ENCODE results near the gene ITIH3.

The ITIH3 gene

DNA sequence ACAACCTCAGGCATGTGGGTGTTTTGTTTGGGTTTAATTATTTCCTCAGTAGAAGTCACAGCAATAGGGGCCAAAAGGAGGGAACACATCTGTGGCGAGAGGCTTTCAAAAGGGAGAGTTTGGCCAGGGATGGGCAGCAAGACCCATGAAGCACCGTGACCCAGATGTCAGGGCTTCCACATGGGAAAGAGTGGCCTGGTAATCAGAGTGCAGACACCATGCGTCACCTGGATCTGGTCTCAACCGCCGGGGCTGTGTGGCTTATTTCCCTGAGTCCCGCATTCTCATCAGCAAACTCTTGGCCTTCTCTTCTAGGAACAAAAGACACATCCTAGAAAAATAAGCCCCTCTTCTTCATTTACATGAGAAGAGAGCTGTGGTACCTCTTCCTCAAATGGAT, 52.6 kb downstream of the ITIH3 start:
- TF ChIP-seq FOXP2 (optimal IDR thresholded peaks at IDR 0.05; ENCODE audit: borderline replicate concordance, extremely low read depth, extremely low read length, insufficient read depth) (no peak), POLR2AphosphoS5 (IDR thresholded peaks at IDR 0.05; ENCODE audit: low read depth, low read length) (no peak), SIN3A (IDR thresholded peaks at IDR 0.05; ENCODE audit: borderline replicate concordance, insufficient read depth, low read length) (no peak), TAF1 (IDR thresholded peaks at IDR 0.05; ENCODE audit: borderline replicate concordance, insufficient read depth, low read length) (no peak)
- TF ChIP-seq, protein P1, sequence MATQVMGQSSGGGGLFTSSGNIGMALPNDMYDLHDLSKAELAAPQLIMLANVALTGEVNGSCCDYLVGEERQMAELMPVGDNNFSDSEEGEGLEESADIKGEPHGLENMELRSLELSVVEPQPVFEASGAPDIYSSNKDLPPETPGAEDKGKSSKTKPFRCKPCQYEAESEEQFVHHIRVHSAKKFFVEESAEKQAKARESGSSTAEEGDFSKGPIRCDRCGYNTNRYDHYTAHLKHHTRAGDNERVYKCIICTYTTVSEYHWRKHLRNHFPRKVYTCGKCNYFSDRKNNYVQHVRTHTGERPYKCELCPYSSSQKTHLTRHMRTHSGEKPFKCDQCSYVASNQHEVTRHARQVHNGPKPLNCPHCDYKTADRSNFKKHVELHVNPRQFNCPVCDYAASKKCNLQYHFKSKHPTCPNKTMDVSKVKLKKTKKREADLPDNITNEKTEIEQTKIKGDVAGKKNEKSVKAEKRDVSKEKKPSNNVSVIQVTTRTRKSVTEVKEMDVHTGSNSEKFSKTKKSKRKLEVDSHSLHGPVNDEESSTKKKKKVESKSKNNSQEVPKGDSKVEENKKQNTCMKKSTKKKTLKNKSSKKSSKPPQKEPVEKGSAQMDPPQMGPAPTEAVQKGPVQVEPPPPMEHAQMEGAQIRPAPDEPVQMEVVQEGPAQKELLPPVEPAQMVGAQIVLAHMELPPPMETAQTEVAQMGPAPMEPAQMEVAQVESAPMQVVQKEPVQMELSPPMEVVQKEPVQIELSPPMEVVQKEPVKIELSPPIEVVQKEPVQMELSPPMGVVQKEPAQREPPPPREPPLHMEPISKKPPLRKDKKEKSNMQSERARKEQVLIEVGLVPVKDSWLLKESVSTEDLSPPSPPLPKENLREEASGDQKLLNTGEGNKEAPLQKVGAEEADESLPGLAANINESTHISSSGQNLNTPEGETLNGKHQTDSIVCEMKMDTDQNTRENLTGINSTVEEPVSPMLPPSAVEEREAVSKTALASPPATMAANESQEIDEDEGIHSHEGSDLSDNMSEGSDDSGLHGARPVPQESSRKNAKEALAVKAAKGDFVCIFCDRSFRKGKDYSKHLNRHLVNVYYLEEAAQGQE (IDR thresholded peaks at IDR 0.05; ENCODE audit: insufficient read depth in 1 of 2, low read depth in 2 of 2, low read length in 2 of 2), result no peak

DNA sequence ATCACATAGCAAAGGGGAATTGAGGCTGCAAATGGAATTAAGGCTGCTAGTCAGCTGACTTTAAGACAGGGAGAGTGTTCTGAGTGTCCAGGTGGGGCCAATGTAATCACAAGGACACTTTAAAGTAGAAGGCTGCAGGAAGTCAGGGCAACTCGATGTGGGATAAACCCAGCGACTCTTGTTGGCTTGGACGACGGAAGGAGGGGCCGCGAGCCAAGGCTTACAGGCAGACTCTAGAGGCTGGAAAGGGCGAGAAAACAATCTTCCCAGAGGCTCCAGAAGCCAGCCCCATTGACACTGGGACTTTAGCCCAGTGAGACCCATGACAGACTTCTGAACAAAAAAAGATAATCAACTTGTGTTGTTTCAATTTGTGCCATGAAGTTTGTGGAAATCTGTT, 53.1 kb downstream of the ITIH3 start:
- TF ChIP-seq FOXP2 (optimal IDR thresholded peaks at IDR 0.05; ENCODE audit: borderline replicate concordance, extremely low read depth, extremely low read length, insufficient read depth) (no peak), POLR2AphosphoS5 (IDR thresholded peaks at IDR 0.05; ENCODE audit: low read depth, low read length) (no peak)

DNA sequence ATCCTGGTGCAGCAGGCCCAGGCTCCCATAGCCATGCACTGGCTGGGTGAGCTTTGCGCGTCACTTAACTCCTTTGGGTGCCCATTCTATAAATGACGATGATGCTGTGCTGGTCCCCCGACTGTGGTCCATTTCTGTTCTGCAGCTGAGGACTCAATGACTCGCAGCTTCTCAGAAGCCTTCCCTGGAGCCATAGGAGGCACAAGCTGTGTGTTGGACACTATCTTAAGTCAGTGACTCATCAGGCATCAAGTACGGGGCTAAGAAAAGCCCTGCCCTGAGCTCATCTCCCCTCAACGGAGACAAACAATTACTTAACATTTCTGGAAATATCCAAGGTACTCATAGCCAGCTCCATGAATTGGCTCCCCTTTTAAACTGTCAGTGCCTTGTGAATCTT, 54.0 kb downstream of the ITIH3 start:
- TF ChIP-seq POLR2AphosphoS5 (IDR thresholded peaks at IDR 0.05; ENCODE audit: low read depth, low read length) (no peak), TAF1 (IDR thresholded peaks at IDR 0.05; ENCODE audit: borderline replicate concordance, insufficient read depth, low read length) (no peak)

GRCh38 chr3:52849656-52850055, 55.1 kb downstream of the ITIH3 start:
- TF ChIP-seq, protein P1 (IDR thresholded peaks at IDR 0.05; ENCODE audit: insufficient read depth in 1 of 2, low read depth in 2 of 2, low read length in 2 of 2), result no peak
- TF ChIP-seq FOXP2 (optimal IDR thresholded peaks at IDR 0.05; ENCODE audit: borderline replicate concordance, extremely low read depth, extremely low read length, insufficient read depth) (no peak), TAF1 (IDR thresholded peaks at IDR 0.05; ENCODE audit: borderline replicate concordance, insufficient read depth, low read length) (no peak), POLR2AphosphoS5 (IDR thresholded peaks at IDR 0.05; ENCODE audit: low read depth, low read length) (no peak), SIN3A (IDR thresholded peaks at IDR 0.05; ENCODE audit: borderline replicate concordance, insufficient read depth, low read length) (no peak)

DNA sequence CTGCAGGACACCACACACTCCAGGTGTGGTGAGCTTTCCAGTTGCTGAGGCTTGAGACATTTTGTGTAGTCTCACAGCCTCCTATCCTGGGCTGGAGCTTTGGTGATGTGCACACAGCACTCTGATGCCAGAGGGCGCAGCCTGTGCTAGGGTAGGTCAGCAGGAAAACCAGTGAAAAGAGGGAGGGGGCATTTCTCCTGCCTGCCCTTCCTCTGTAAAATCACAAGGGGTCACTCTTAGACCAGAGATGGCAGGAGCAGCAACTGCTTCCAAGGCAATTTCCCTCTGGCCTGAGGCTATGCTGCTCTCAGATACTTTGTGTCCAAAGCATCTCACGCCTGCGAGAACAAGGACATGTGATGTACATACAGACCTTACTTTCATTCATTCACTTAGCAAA, 56.8 kb downstream of the ITIH3 start:
- TF ChIP-seq TAF1 (IDR thresholded peaks at IDR 0.05; ENCODE audit: borderline replicate concordance, insufficient read depth, low read length) (no peak), POLR2AphosphoS5 (IDR thresholded peaks at IDR 0.05; ENCODE audit: low read depth, low read length) (no peak), FOXP2 (optimal IDR thresholded peaks at IDR 0.05; ENCODE audit: borderline replicate concordance, extremely low read depth, extremely low read length, insufficient read depth) (no peak), SIN3A (IDR thresholded peaks at IDR 0.05; ENCODE audit: borderline replicate concordance, insufficient read depth, low read length) (no peak)
- TF ChIP-seq, protein P1 (IDR thresholded peaks at IDR 0.05; ENCODE audit: insufficient read depth in 1 of 2, low read depth in 2 of 2, low read length in 2 of 2), result no peak

DNA sequence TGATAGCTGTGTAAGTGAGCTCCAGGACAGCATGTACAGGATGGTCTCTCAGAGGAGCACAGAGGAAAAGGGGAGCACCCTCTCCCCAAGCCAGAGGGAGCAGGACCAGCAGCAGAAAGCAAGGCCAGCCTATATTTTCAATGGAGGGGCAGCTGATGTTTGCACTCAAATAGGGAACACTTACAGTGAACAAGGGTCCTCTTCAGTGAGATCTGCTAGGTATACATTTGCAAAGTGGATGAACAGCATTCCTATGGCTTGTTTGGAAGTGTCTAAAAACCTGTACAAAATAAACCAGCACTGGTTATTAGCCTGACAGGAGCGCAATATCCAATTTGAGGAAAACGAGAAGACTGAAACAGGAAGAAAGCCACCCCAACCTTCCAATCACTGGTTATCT, 57.8 kb downstream of the ITIH3 start:
- TF ChIP-seq FOXP2 (optimal IDR thresholded peaks at IDR 0.05; ENCODE audit: borderline replicate concordance, extremely low read depth, extremely low read length, insufficient read depth), result no peak
- no peak for TF ChIP-seq POLR2AphosphoS5 (IDR thresholded peaks at IDR 0.05; ENCODE audit: low read depth, low read length)
- TF ChIP-seq TAF1 (IDR thresholded peaks at IDR 0.05; ENCODE audit: borderline replicate concordance, insufficient read depth, low read length), result no peak

DNA sequence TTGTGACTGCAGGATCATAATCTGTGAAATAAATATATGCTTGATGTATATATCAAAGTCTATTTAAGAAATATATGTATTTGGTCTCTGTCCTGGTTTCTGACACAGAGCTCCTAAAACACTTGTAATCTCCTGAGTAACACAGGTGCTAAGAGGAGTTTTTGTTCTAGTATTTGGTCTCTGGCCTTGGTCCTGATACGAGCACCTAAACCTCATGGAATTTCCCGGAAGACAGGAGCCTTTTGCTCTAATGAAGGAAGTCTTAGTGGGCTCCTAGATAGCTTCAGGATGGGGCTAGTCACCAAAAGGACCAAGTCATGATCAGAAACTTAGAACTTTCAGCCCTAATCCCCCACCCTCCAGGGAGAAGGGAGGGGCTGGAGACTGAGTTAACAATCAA, 59.4 kb downstream of the ITIH3 start:
- no peak for TF ChIP-seq POLR2AphosphoS5 (IDR thresholded peaks at IDR 0.05; ENCODE audit: low read depth, low read length)
- TF ChIP-seq, protein P1 (IDR thresholded peaks at IDR 0.05; ENCODE audit: insufficient read depth in 1 of 2, low read depth in 2 of 2, low read length in 2 of 2), result peak; percentile 51 to 86; a peak in 3 of 4 replicates
